LHCN-M2 (cell line): ENCODE measurements around the gene RANBP3L. TPM values are rescaled to one million over a fixed set of nuclear protein-coding genes. Genes with fewer than 3 reads are reported as not detected.
"Not testable (repeated sequence)": the region's sequence is repeated elsewhere in the genome, so short reads cannot be mapped to it uniquely, and the experiment has no call there.

Experiments used
- DNase-seq: peaks from one replicate; pipeline ENCODE4 v3.0.0-alpha.2; 2012; ENCODE audit warnings: low read depth
- total RNA-seq: library from RNA; depleted of rRNA; stranded (reverse); fragments of >200 nt; gene quantifications from 2 replicates; pipeline ENCODE4 v1.2.3, GENCODE V29; 2014

RANBP3L gene
- total RNA-seq, 1 experiment from 2014 or later: 2.1 TPM

GRCh38 chr5:36285837-36286615 lies 15.7 kb downstream of the RANBP3L start:
- no peak for DNase-seq

GRCh38 chr5:36283775-36284174 lies 17.9 kb downstream of the RANBP3L start:
- DNase-seq: not testable (repeated sequence)

- DNase-seq: no peak
Measured at GRCh38 chr5:36281626-36282025, 20.1 kb downstream of the RANBP3L start.

- DNase-seq: peak; percentile 82
Measured at GRCh38 chr5:36279054-36279698, 22.5 kb downstream of the RANBP3L start.

- DNase-seq: no peak
Measured at GRCh38 chr5:36277521-36278176, 24.1 kb downstream of the RANBP3L start.

- no peak for DNase-seq
Measured at GRCh38 chr5:36276864-36277263, 24.8 kb downstream of the RANBP3L start.

GRCh38 chr5:36273809-36274526 lies 27.7 kb downstream of the RANBP3L start:
- peak; percentile 89 for DNase-seq

- DNase-seq: no peak
Measured at GRCh38 chr5:36272136-36272690, 29.5 kb downstream of the RANBP3L start.

- DNase-seq: no peak
Measured at GRCh38 chr5:36270876-36271575, 30.7 kb downstream of the RANBP3L start.

GRCh38 chr5:36270175-36270574 lies 31.5 kb downstream of the RANBP3L start:
- DNase-seq: no peak

- no peak for DNase-seq
Measured at GRCh38 chr5:36269478-36269877, 32.2 kb downstream of the RANBP3L start.

GRCh38 chr5:36267905-36268304 lies 33.8 kb downstream of the RANBP3L start:
- no peak for DNase-seq

- no peak for DNase-seq
Measured at GRCh38 chr5:36264202-36264760, 37.4 kb downstream of the RANBP3L start.

GRCh38 chr5:36261186-36261585 lies 40.5 kb downstream of the RANBP3L start:
- DNase-seq: no peak

GRCh38 chr5:36253575-36253974 lies 48.1 kb downstream of the RANBP3L start:
- peak; percentile 37 for DNase-seq

- DNase-seq: peak; percentile 58
Measured at GRCh38 chr5:36252722-36253365, 48.9 kb downstream of the RANBP3L start.

GRCh38 chr5:36251218-36251617 lies 50.5 kb downstream of the RANBP3L start:
- DNase-seq: no peak

- no peak for DNase-seq
Measured at GRCh38 chr5:36250427-36250826, 51.3 kb downstream of the RANBP3L start.

GRCh38 chr5:36246036-36246800 lies 55.5 kb downstream of the RANBP3L start:
- no peak for DNase-seq
